K562 (cell line): ENCODE results near the gene F11R. TPM values are rescaled to one million over a fixed set of nuclear protein-coding genes. Genes with fewer than 3 reads are reported as not detected.

Experiments
- BRF1 ChIP-seq: IDR thresholded peaks from 3 replicates; pipeline ENCODE4 v1.6.1; 2011; ENCODE audit warnings: borderline replicate concordance, mild to moderate bottlenecking; ENCODE audit not compliant: insufficient read length; ENCODE audit errors: extremely low read depth
- CREM ChIP-seq: IDR thresholded peaks from 2 replicates; pipeline ENCODE4 v1.6.1; 2014; ENCODE audit warnings: antibody characterized with exemption, low read depth
- DACH1 ChIP-seq: fragments of 450-650 bp; IDR thresholded peaks from 2 replicates; pipeline ENCODE4 v1.6.1; 2018; ENCODE audit not compliant: partially characterized antibody
- E2F1 ChIP-seq: sonication (generic); formaldehyde crosslinking; IDR thresholded peaks from 2 replicates; pipeline ENCODE4 v1.8.1; 2023; ENCODE audit warnings: mild to moderate bottlenecking, missing genetic modification reagents, moderate library complexity
- EGR1 ChIP-seq: fragments of 450-650 bp; conservative IDR thresholded peaks from 2 replicates; pipeline ENCODE4 v1.6.1; 2017; ENCODE audit warnings: mild to moderate bottlenecking
- EHMT2 ChIP-seq: fragments of 450-650 bp; IDR thresholded peaks from 2 replicates; pipeline ENCODE4 v1.6.1; 2018; ENCODE audit warnings: antibody characterized with exemption
- MGA ChIP-seq: fragments of 450-650 bp; IDR thresholded peaks from 2 replicates; pipeline ENCODE4 v1.6.1; 2016; ENCODE audit warnings: mild to moderate bottlenecking, moderate library complexity
- SAP30 ChIP-seq: fragments of 200-600 bp; sonication (generic); IDR thresholded peaks from 2 replicates; pipeline ENCODE4 v1.6.1; 2012; ENCODE audit warnings: borderline replicate concordance, low read depth, mild to moderate bottlenecking, moderate library complexity, low read length, control low read depth, inconsistent platforms; ENCODE audit not compliant: insufficient read depth, poor library complexity, severe bottlenecking
- SMARCE1 ChIP-seq: fragments of 450-650 bp; IDR thresholded peaks from 2 replicates; pipeline ENCODE4 v1.7.1; 2016; ENCODE audit warnings: mild to moderate bottlenecking
- ZNF224 ChIP-seq: sonication (generic); formaldehyde crosslinking; IDR thresholded peaks from 2 replicates; pipeline ENCODE4 v1.8.0; 2022; ENCODE audit warnings: mild to moderate bottlenecking, missing genetic modification reagents
- polyA plus RNA-seq, 8 experiments: library from polyadenylated mRNA; depleted of rRNA in 4 of 8; stranded (reverse) in 5 of 8; unstranded in 3 of 8; fragments of >200 nt; fragmentation: Nextera tagmentation in 2 of 8; fragmentation: Illumina TruSeq in 1 of 8; extraction: Ambion mirVana in 2 of 8; extraction: Trizol in 1 of 8; gene quantifications; 2 replicates each; pipeline versions ENCODE4 v1.2.1 to v1.2.3, GENCODE V29; 2011 to 2014; ENCODE audit warnings: inconsistent platforms in 1 of 8, missing spikeins in 1 of 8
- total RNA-seq, 7 experiments: library from RNA; depleted of rRNA in 6 of 7; stranded (reverse); fragments of >200 nt in 6 of 7; fragmentation: Illumina TruSeq in 2 of 7; extraction: Trizol in 2 of 7; gene quantifications; 2 replicates each; pipeline versions ENCODE4 v1.2.1 to v1.2.3, GENCODE V29; 2011 to 2021; ENCODE audit warnings: low replicate concordance in 1 of 7

F11R gene
- total and polyA plus RNA-seq, 9 of the 15 experiments (the other 6 are each of a cell fraction or from before 2014, with no cell fraction given), result 27.4 to 187 (median 52.5) TPM

GRCh38 chr1:161052899-161053298 is 31.9 kb upstream of the F11R start (continued):
- peak; percentile 36 for TF ChIP-seq MGA
- TF ChIP-seq E2F1 (CRISPR knock-in tag), result no peak
- TF ChIP-seq EHMT2, result no peak
- TF ChIP-seq ZNF224 (CRISPR knock-in tag), result no peak
- no peak for TF ChIP-seq SAP30
- no peak for TF ChIP-seq SMARCE1
- no peak for TF ChIP-seq EGR1
- TF ChIP-seq CREM, result 0 out of 2 replicates have a peak, but pooled peaks have one; percentile 5
- TF ChIP-seq BRF1, result no peak
- no peak for TF ChIP-seq DACH1
- TF ChIP-seq, all 486 proteins: peak for 10
